Measurements from ENCODE around the gene S100A3. TPM values are rescaled to one million over a fixed set of nuclear protein-coding genes. Genes with fewer than 3 reads are reported as not detected.

The S100A3 gene
- total and polyA plus RNA-seq, 2 of the 8 experiments (the other 6 are each of a cell fraction or from before 2014, with no cell fraction given) = 0.26 to 0.47 TPM

DNA sequence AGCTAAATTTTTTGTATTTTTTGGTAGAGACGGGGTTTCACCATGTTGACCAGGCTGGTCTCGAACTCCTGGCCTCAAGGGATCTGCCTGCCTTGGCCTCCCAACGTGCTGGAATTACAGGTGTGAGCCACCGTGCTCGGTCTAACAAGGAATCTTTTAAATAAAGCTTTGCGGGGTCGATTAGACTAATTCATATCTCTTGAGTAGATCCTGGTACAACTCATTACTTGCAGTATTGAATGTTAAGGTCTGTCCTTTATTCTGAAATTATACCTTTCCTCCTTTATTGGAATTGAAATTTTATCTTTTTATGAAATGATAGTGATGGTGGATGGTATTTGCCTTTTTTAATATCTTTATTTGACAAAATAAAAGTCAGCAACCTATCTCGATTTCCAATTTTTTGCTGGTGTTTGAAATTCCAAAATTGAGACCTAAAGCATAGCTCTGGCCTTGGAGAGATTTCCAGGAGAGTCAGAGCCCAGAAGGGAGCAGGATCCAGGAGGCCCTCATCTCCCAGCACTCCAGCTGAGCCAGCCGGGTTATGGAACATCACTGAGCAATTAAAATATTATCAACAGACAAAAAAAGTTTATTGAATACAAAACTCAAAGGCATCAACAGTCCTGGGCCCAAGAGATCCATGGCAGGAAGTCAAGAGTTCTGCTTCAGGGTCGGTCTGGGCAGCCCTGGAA is 11.9 kb upstream of the S100A3 start:
- Histone ChIP-seq H2BK15ac (ENCODE audit: low read length) (no peak overlapping the region), H3K23ac (ENCODE audit: insufficient read length) (no peak overlapping the region), H3K56ac (replicated peaks; ENCODE audit: insufficient read length, low read depth, low read length) (no peak overlapping the region), H2BK5ac (ENCODE audit: low read depth, low read length) (no peak overlapping the region), H3K14ac (ENCODE audit: insufficient read length) (no peak overlapping the region), H2BK120ac (replicated peaks; ENCODE audit: low read depth, low read length) (no peak overlapping the region), H3K4me3 (ENCODE audit: extremely low read depth in 1 of 4, insufficient read depth in 2 of 4, low read depth in 3 of 4, low read length in 4 of 4) (no peak overlapping the region), H3K27me3 (replicated peaks in 1 of 4; ENCODE audit: control insufficient read depth in 3 of 4, extremely low read depth in 1 of 4, insufficient read depth in 3 of 4, low read length in 3 of 4) (no peaks in the 10 kb centered on the region), H3K4me2 (ENCODE audit: insufficient read depth in 1 of 2, low read depth in 2 of 2, low read length in 2 of 2) (no peak overlapping the region), H3K4me1 (replicated peaks in 1 of 4; ENCODE audit: control insufficient read depth in 3 of 4, insufficient read depth in 4 of 4, low read length in 3 of 4) (peaks cover 0 to 5% (median 2%) of the 10 kb centered on the region in 4 experiments; a peak in 3 of 7 replicates), H3K27ac (ENCODE audit: low read depth, low read length) (no peak overlapping the region), H3K18ac (ENCODE audit: extremely low read depth, low read length) (no peak overlapping the region), H2BK12ac (ENCODE audit: low read depth, low read length) (no peak overlapping the region), H3K9me3 (ENCODE audit: insufficient read depth in 2 of 2, low read depth in 1 of 2, low read length in 1 of 2) (no peaks in the 10 kb centered on the region), H4K91ac (replicated peaks; ENCODE audit: insufficient read length, low read length) (no peak overlapping the region), H2BK20ac (ENCODE audit: low read length) (no peak overlapping the region), H3K9ac (replicated peaks in 1 of 4; ENCODE audit: extremely low read depth in 1 of 4, low read depth in 3 of 4, low read length in 3 of 4) (no peak overlapping the region), H2AFZ (ENCODE audit: low read length) (no peak overlapping the region), H3K36me3 (ENCODE audit: control insufficient read depth in 2 of 4, insufficient read depth in 4 of 4, low read length in 3 of 4) (no peaks in the 10 kb centered on the region), H3K4ac (replicated peaks; ENCODE audit: insufficient read length, low read depth, low read length) (no peak overlapping the region), H3K79me2 (ENCODE audit: control insufficient read depth in 1 of 2, insufficient read depth in 2 of 2, low read length in 2 of 2) (no peaks in the 10 kb centered on the region), H4K5ac (ENCODE audit: insufficient read length, low read depth, low read length) (no peak overlapping the region), H3K23me2 (ENCODE audit: low read depth, low read length) (no peaks in the 10 kb centered on the region), H4K8ac (ENCODE audit: extremely low read depth, insufficient read depth, low read length) (no peak overlapping the region), H2AK5ac (ENCODE audit: low read depth, low read length) (no peak overlapping the region), H3K79me1 (ENCODE audit: low read depth, low read length) (no peaks in the 10 kb centered on the region), H4K20me1 (replicated peaks in 1 of 2; ENCODE audit: control insufficient read depth in 1 of 2, insufficient read depth in 2 of 2, low read length in 2 of 2) (no peaks in the 10 kb centered on the region)
- FAIRE-seq = no peak
- TF ChIP-seq ZNF274 (IDR thresholded peaks at IDR 0.05; ENCODE audit: borderline replicate concordance, extremely low read depth, low read length) = no peak
- no peak for TF ChIP-seq CTBP2 (IDR thresholded peaks at IDR 0.05; ENCODE audit: borderline replicate concordance, insufficient read depth, insufficient read length, low read length)
- POLR2A ChIA-PET (ENCODE audit: partially characterized antibody) = interaction anchor here (0.7 to 1.3 kb wide), 3 partner anchors 10 to 38 kb away, joined by 3 to 5 read pairs (median 3); no protein-coding TSS in a partner anchor
- 86% methylated on average over 10 of the region's 10 CpGs; no CpG with 5 or more reads in 1 of the 2 experiments for WGBS, 2 experiments (ENCODE audit: extremely low coverage in 1 of 2, insufficient coverage in 1 of 2, insufficient read length in 1 of 2, insufficient replicate concordance in 2 of 2, low coverage in 1 of 2, low lambda C conversion rate in 2 of 2, missing lambda C conversion rate in 1 of 2)
- CTCF ChIA-PET (ENCODE audit: partially characterized antibody) = interaction anchor here (0.8 to 5.9 kb wide), 11 partner anchors 8 to 205 kb away, joined by 3 to 55 read pairs (median 5); partner anchors contain the start of genes S100A13, S100A14 and S100A6
- no peak for DNase-seq (ENCODE audit: low read depth in 1 of 2, low spot score in 2 of 2)

Measured in H1 (cell line).